K562 (cell line): ENCODE results near the gene OR11L1. TPM values are rescaled to one million over a fixed set of nuclear protein-coding genes. Genes with fewer than 3 reads are reported as not detected.

Experiments used
- ATAC-seq: fragments of 200-7000 bp; cut with Tn5 transposase; 3 replicates; pipeline ENCODE4 v1.9.1; 2020; ENCODE audit warnings: moderate library complexity
- BruUV-seq: library from RNA; stranded (reverse); fragments of 400-500 nt; replicated peaks from 2 replicates; lab custom pipeline; 2021; lab: Mats Ljungman, UMichigan
- CTCF ChIA-PET: fragments of 300-600 bp; formaldehyde crosslinking; extraction: SDS; loops from one replicate; lab custom pipeline; 2021; ENCODE audit warnings: low intra/inter-chr PET ratio; lab: Yijun Ruan, JAX
- POLR2A ChIA-PET: fragments of 300-600, 350-650 bp; sonication (Branson Sonifier 250); formaldehyde crosslinking; extraction: SDS; loops from one replicate; lab custom pipeline; 2021; ENCODE audit warnings: antibody characterized with exemption, inconsistent platforms; lab: Yijun Ruan, JAX
- DNase-seq, 4 experiments: peaks; one replicate each; pipeline versions ENCODE4 v3.0.0 to v3.0.0-alpha.2; 2011 to 2018; ENCODE audit warnings: low spot score in 3 of 4, mixed read lengths in 3 of 4; ENCODE audit errors: extremely low read depth in 1 of 4
- FAIRE-seq: peaks from 2 replicates; lab custom pipeline; 2011; peaks lifted over from hg19 to GRCh38; lab: Jason Lieb, UNC
- H2AFZ ChIP-seq: 2 replicates; pipeline ENCODE4 v1.6.0; 2011; ENCODE audit warnings: low read depth, low read length, control low read depth, inconsistent platforms
- H3K27ac ChIP-seq: fragments of 200-600 bp; 3 replicates; pipeline ENCODE4 v1.8.0; 2011; ENCODE audit warnings: low read depth, mild to moderate bottlenecking, control low read depth, inconsistent platforms, low read length, moderate library complexity, mixed read lengths; ENCODE audit errors: extremely low read depth
- H3K27me3 ChIP-seq, 2 experiments: fragments of 300-600 bp in 1 of 2; 2 replicates in 1 of 2; 3 replicates in 1 of 2; pipeline versions ENCODE4 v1.6.0 to v1.8.0; 2011; ENCODE audit warnings: inconsistent platforms in 2 of 2, low read length in 2 of 2, mild to moderate bottlenecking in 1 of 2, mixed read lengths in 1 of 2, moderate library complexity in 1 of 2; ENCODE audit not compliant: control insufficient read depth in 2 of 2, insufficient read depth in 2 of 2
- H3K36me3 ChIP-seq: fragments of 300-600 bp; 3 replicates; pipeline ENCODE4 v1.8.0; 2011; ENCODE audit warnings: mild to moderate bottlenecking, low read length, inconsistent platforms; ENCODE audit not compliant: control insufficient read depth, insufficient read depth
- H3K4me1 ChIP-seq, 2 experiments: fragments of 200-600 bp in 1 of 2; replicated peaks in 1 of 2; 2 replicates in 1 of 2; 3 replicates in 1 of 2; pipeline versions ENCODE4 v1.5.1 to v1.8.0; 2011; ENCODE audit warnings: inconsistent platforms in 2 of 2, low read length in 2 of 2, mild to moderate bottlenecking in 1 of 2, mixed read lengths in 1 of 2, moderate library complexity in 1 of 2; ENCODE audit not compliant: control insufficient read depth in 2 of 2, insufficient read depth in 2 of 2
- H3K4me2 ChIP-seq: 2 replicates; pipeline ENCODE4 v1.6.1; 2011; ENCODE audit warnings: low read length, control low read depth, inconsistent platforms, mixed read lengths; ENCODE audit not compliant: insufficient read depth
- H3K4me3 ChIP-seq: fragments of 200-600 bp; sonication (generic), shearing (Covaris generic); 2 replicates; pipeline ENCODE4 v1.5.1; 2016; ENCODE audit warnings: control low read depth, inconsistent platforms
- H3K79me2 ChIP-seq: fragments of 200-600 bp; 3 replicates; pipeline ENCODE4 v1.8.0; 2011; ENCODE audit warnings: low read length, inconsistent platforms; ENCODE audit not compliant: control insufficient read depth, insufficient read depth
- H3K9ac ChIP-seq, 2 experiments: 2 replicates each; pipeline versions ENCODE4 v1.6.0 to v1.6.1; 2011; ENCODE audit warnings: low read depth in 2 of 2, low read length in 2 of 2, control low read depth in 1 of 2, inconsistent platforms in 1 of 2, mild to moderate bottlenecking in 1 of 2, mixed read lengths in 1 of 2; ENCODE audit not compliant: insufficient read depth in 1 of 2
- H3K9me1 ChIP-seq: one replicate; pipeline ENCODE4 v1.6.0; 2011; ENCODE audit warnings: inconsistent platforms, mild to moderate bottlenecking, low read length, moderate library complexity; ENCODE audit not compliant: control insufficient read depth, insufficient read depth
- H3K9me3 ChIP-seq: replicated peaks from 2 replicates; pipeline ENCODE4 v1.5.1; 2011; ENCODE audit warnings: low read depth, low read length, inconsistent platforms; ENCODE audit not compliant: control insufficient read depth, insufficient read depth
- H4K20me1 ChIP-seq: replicated peaks from 2 replicates; pipeline ENCODE4 v1.6.1; 2011; ENCODE audit warnings: low read length, inconsistent platforms, mixed read lengths; ENCODE audit not compliant: control insufficient read depth, insufficient read depth
- CBX8 ChIP-seq: fragments of 200-600 bp; sonication (generic); IDR thresholded peaks from 2 replicates; pipeline ENCODE4 v1.6.1; 2012; ENCODE audit warnings: borderline replicate concordance, mixed run types, low read depth, mild to moderate bottlenecking, moderate library complexity, mixed read lengths, low read length, control low read depth, inconsistent platforms; ENCODE audit not compliant: poor library complexity, severe bottlenecking; ENCODE audit errors: extremely low read depth
- CHCHD3 ChIP-seq: fragments of 250-450 bp; sonication (Bioruptor Pico); IDR thresholded peaks from 2 replicates; pipeline ENCODE4 v2.1.2; 2022; ENCODE audit warnings: mild to moderate bottlenecking
- PURB ChIP-seq: sonication (generic); formaldehyde crosslinking; IDR thresholded peaks from 2 replicates; pipeline ENCODE4 v1.9.0; 2021; ENCODE audit warnings: low read depth, mild to moderate bottlenecking, missing genetic modification reagents
- WGBS: fragments of 100-300 bp; shearing (Covaris generic); methylation state at CpG from one replicate; pipeline ENCODE4 v1.1.6; 2016; ENCODE audit warnings: low coverage, mixed read lengths; ENCODE audit not compliant: insufficient coverage; ENCODE audit errors: missing lambda C conversion rate; 5-methylcytosine and 5-hydroxymethylcytosine counted together
- in situ Hi-C: fragments of 300-500 bp; cut with MboI; formaldehyde crosslinking; loops from 4 replicates; pipeline ENCODE4 v1.15.0; 2018; ENCODE audit warnings: inconsistent platforms, mixed read lengths
- intact Hi-C: fragments of 100-400 bp; cut with micrococcal nuclease; formaldehyde crosslinking; loops from 2 replicates; pipeline ENCODE4 v1.14.2; 2022
- polyA plus RNA-seq, 8 experiments: library from polyadenylated mRNA; depleted of rRNA in 4 of 8; stranded (reverse) in 5 of 8; unstranded in 3 of 8; fragments of >200 nt; fragmentation: Nextera tagmentation in 2 of 8; fragmentation: Illumina TruSeq in 1 of 8; extraction: Ambion mirVana in 2 of 8; extraction: Trizol in 1 of 8; gene quantifications; 2 replicates each; pipeline versions ENCODE4 v1.2.1 to v1.2.3, GENCODE V29; 2011 to 2014; ENCODE audit warnings: inconsistent platforms in 1 of 8, missing spikeins in 1 of 8
- total RNA-seq, 7 experiments: library from RNA; depleted of rRNA in 6 of 7; stranded (reverse); fragments of >200 nt in 6 of 7; fragmentation: Illumina TruSeq in 2 of 7; extraction: Trizol in 2 of 7; gene quantifications; 2 replicates each; pipeline versions ENCODE4 v1.2.1 to v1.2.3, GENCODE V29; 2011 to 2021; ENCODE audit warnings: low replicate concordance in 1 of 7
- TF ChIP-seq, protein P1 (sequence below): sonication (generic); formaldehyde crosslinking; IDR thresholded peaks from 2 replicates; pipeline ENCODE4 v1.8.0; 2022; ENCODE audit warnings: missing genetic modification reagents, mild to moderate bottlenecking, borderline replicate concordance

The OR11L1 gene
- total and polyA plus RNA-seq, 9 of the 15 experiments (the other 6 are each of a cell fraction or from before 2014, with no cell fraction given): not detected

DNA sequence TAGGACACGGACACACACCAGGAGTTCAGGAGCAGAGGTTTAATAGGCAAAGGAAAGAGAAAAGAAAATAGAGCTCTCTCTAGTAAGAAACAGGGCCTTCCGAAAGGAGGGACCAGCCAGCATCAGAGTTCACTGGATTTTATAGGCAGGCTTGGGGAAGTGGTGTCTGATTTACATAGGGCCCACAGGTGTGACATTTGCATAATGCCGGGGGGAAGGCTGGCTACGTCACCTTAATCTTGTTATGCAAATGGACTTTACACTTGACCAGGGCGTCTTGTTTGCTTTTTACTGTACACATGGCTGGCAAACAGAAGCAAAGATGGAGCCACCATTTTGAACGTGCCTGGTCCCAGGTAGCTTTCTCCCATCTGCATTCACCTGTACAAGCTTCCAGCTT is 17.7 kb downstream of the OR11L1 start, which contains the start of gene OR14A16 (continued):
- TF ChIP-seq, protein P1, sequence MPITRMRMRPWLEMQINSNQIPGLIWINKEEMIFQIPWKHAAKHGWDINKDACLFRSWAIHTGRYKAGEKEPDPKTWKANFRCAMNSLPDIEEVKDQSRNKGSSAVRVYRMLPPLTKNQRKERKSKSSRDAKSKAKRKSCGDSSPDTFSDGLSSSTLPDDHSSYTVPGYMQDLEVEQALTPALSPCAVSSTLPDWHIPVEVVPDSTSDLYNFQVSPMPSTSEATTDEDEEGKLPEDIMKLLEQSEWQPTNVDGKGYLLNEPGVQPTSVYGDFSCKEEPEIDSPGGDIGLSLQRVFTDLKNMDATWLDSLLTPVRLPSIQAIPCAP (CRISPR knock-in tag): no peak

DNA sequence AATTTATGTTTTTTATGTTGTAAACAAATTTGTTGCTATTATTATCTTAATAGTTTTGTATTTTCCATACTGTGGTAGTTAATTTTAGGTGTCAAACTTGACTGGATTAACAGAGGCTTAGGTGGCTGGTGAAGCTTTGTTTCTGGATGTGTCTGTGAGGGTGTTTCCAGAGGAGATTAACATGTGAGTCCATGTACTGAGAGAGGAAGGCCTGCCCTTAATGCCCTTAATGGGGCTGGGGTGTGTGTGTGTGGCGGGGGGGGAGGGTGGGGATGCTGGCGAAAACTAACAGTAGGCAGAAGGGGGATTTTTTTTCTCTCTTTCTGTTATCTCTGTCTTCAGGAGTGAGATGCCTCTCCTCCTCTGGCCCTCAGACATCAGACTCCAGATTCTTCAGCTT is 19.6 kb downstream of the OR11L1 start:
- BruUV-seq: no TSS peak
- Histone ChIP-seq H2AFZ (no peak overlapping the region), H3K27ac (no peak overlapping the region), H3K4me2 (no peak overlapping the region), H3K9ac (no peak overlapping the region), H3K27me3 (no peaks in the 10 kb centered on the region), H4K20me1 (no peaks in the 10 kb centered on the region), H3K79me2 (no peaks in the 10 kb centered on the region), H3K9me1 (no peaks in the 10 kb centered on the region), H3K36me3 (no peaks in the 10 kb centered on the region), H3K4me1 (no peaks in the 10 kb centered on the region), H3K4me3 (no peak overlapping the region), H3K9me3 (no peaks in the 10 kb centered on the region)
- in situ Hi-C loops (no loop called here), intact Hi-C loops (no loop called here)
- DNase-seq (no peak), ATAC-seq (no peak), FAIRE-seq (no peak)
- no peak for TF ChIP-seq CBX8
- TF ChIP-seq CHCHD3 (CRISPR knock-in tag): no peak
- TF ChIP-seq PURB (CRISPR knock-in tag): no peak
- POLR2A ChIA-PET: no interaction called here
- CTCF ChIA-PET: no interaction called here
- WGBS: 0% methylated on average over 1 of the region's 2 CpGs
